Measurements from ENCODE around the gene IL17A.

- TF ChIP-seq POLR2A (IDR thresholded peaks at IDR 0.05) (no peak), CTCF (IDR thresholded peaks at IDR 0.05) (no peak)
Measured at GRCh38 chr6:52231406-52232127, 45.4 kb downstream of the IL17A start.
